Epithelial cell of proximal tubule (primary cell): ENCODE measurements around the gene RMND5B. TPM values are rescaled to one million over a fixed set of nuclear protein-coding genes. Genes with fewer than 3 reads are reported as not detected.

ENCODE experiments used
- DNase-seq: peaks from one replicate; pipeline ENCODE4 v3.0.0-alpha.2; 2011; ENCODE audit warnings: low read depth
- H3K4me3 ChIP-seq: 2 replicates; pipeline ENCODE4 v1.5.1; 2011; ENCODE audit warnings: low read depth, mild to moderate bottlenecking, low read length
- total RNA-seq: library from RNA; depleted of rRNA; stranded (reverse); fragments of >200 nt; gene quantifications from 2 replicates; pipeline ENCODE4 v1.2.3, GENCODE V29; 2015
- TF ChIP-seq, protein P1 (sequence below): conservative IDR thresholded peaks from 2 replicates; pipeline ENCODE4 v1.5.1; 2012; ENCODE audit warnings: low read depth, mild to moderate bottlenecking, low read length

The RMND5B gene
- total RNA-seq, 1 donor from 2014 or later, result 31.5 TPM

DNA sequence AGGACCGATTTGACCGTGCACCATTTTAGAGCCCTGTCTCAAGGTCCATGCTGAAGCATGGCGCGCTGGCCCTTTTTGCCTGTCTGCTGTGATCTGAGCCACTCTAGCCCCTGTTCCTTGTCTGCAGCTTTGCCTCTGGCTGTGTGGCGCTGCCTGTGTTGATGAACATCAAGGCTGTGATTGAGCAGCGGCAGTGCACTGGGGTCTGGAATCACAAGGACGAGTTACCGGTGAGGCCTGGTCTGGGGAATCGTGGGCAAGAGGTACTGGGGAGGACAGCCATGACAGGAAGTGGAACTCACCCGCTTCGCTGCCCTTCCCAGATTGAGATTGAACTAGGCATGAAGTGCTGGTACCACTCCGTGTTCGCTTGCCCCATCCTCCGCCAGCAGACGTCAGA lies 16.6 kb downstream of the RMND5B start:
- TF ChIP-seq, protein P1, sequence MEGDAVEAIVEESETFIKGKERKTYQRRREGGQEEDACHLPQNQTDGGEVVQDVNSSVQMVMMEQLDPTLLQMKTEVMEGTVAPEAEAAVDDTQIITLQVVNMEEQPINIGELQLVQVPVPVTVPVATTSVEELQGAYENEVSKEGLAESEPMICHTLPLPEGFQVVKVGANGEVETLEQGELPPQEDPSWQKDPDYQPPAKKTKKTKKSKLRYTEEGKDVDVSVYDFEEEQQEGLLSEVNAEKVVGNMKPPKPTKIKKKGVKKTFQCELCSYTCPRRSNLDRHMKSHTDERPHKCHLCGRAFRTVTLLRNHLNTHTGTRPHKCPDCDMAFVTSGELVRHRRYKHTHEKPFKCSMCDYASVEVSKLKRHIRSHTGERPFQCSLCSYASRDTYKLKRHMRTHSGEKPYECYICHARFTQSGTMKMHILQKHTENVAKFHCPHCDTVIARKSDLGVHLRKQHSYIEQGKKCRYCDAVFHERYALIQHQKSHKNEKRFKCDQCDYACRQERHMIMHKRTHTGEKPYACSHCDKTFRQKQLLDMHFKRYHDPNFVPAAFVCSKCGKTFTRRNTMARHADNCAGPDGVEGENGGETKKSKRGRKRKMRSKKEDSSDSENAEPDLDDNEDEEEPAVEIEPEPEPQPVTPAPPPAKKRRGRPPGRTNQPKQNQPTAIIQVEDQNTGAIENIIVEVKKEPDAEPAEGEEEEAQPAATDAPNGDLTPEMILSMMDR, result no peak

DNA sequence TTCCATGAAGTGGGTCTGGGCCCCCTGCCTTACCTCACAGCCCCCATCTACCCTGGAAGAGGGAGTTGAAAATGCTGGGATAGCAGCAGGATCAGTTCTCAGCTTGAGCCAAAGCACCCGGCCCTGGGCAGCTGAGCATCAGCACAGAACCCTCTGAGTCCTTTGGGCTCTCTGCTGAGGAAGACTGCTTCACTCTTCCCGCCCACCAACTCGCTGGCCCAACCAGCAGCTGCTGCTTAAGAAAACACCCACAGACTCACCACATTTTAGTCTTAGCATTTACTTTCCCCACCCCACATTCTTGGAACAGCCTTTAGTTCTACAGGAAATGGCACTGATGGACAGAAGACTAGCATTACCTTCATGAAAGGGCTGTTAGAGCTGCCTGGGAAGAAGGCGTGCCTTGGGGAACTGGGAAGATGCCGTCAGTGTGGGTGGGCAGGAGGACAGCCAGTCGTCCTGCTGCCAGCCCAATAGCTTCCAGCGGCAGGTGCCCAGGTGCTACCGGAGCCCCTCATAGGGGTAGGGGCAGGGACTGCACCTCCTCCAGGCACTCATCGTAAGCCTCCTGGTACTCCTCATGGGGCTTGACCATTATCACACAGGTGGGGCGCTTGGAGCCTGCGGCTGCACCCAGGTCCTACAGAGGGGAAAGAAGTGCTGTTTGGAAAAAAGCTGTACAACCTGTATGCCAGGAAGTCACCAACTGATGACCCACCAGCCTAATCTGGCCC lies 18.6 kb downstream of the RMND5B start:
- TF ChIP-seq, protein P1, result no peak
- H3K4me3 ChIP-seq, result no peak overlapping the region
- DNase-seq, result no peak

More for the DNA sequence above, 16.6 kb downstream of the RMND5B start:
- DNase-seq, result no peak
- H3K4me3 ChIP-seq, result no peak overlapping the region

DNA sequence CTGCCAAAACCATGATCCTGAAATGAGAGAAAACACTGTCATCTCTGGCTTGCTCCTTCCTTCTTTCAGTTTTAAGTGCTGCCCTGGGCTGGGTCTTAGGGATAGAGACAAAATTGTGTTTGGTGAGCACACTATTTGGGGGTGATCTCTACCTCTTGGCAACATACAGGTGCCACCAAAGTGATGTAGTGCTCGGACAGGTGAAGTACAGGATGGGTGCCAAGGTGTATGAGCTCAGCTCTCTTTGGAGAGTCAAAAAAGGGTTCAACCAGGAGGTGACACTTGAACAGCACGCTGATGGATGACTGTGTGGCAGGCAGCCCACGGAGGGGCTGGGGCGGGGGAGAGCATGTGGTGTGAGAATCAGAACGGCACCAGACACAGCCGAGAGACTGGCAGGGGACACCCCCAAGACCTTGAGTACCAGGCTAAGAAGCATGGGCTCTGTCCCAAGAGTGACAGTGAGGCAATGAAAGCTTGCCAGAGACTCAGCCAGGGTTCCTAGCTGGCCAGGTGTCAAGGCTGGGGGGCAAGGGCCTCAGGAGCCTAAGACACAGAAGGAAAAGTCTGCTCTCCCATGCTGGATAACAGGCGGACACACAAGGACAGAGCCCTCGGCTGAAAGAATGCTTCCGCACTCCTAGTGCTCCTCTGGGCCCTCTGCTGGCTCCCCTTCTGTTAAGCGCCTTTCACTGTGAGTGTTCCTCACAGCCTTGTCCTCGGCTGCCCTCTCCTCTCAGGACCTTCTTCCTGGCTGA lies 20.3 kb downstream of the RMND5B start:
- DNase-seq, result no peak
- TF ChIP-seq, protein P1, result peak; percentile 8
- H3K4me3 ChIP-seq, result no peak overlapping the region

DNA sequence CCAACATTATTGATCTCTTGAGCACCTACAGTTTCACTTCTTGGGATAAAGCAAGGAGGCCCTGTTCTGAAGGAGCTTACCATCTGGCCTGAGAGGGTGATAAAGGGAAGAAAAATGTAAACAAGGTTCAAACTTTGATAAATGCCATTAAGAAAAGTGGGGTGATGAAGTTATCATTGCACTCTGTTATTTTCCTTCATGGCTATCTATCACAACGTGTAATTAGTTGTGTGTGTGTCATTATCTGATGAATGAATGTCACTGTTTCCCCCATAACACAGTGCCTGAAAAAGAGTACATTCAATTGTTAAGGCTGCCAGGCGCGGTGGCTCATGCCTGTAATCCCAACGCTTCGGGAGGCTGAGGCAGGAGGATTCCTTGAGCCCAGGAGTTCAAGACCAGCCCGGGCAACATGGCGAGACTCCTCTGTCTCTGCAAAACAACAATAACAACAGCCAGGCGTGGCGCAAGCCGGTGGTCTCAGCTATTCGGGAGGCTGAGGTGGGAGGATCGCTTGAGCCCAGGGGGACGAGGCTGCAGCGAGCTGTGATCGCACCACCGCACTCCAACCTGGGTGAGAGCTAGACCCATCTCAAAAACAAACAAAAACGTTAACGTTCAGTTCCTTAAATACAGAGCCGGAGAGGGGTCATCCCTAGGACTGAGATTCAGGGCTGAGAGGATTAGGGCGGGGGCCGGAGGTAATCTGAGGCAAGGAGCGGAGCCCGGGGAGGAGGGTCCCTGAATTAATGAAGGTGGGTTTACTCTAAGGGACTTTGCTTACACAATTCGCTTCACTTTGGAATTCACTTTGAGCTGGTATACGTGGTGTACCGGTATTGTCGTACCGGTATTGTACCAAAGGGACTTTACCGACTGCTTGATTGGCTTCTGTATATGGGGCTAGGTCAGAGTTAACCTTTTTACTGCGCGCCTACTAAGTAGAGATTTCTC lies 22.0 kb downstream of the RMND5B start:
- DNase-seq, result no peak
- peak overlapping the region; percentile 92 for H3K4me3 ChIP-seq
- TF ChIP-seq, protein P1, result no peak

DNA sequence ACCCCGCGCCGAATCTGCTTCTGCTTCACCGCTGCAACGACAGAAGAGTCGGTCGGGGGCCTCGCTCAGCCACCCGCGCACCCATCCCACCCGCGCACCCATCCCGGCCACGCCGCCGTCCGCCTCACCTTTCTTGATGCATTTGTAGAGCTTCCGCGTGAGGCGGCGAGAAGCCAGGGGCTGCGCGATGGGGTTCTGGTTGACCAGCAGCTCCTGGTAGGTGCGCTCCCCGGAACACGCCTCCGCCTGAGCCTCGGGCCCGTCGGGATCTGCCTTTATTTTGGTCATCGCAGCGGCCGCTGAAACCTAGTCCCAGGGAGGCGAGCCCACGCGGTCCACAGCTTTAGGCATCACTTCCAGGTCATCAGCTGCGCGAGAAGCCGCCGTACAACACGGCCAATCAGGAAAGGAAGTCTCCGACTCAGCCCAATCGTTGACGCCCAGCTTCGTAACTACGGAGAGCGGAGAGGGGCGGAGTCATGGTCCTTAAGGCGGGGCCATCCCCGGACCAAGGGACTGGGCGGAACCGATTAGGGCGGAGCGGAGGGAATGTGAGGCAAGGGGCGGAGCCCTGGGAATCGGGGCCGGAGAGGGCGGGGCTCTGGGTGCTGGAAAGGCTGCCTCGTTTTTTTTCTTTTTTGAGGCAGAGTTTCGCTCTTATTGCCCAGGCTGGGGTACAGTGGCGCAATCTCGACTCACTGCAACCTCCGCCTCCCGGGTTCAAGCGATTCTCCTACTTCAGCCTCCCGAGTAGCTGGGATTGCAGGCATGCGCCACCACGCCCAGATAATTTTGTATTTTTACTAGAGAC lies 22.9 kb downstream of the RMND5B start, which contains the start of gene NHP2:
TSS of gene NHP2 (minus strand) at position 356 of the 811 bp plus-strand sequence. CDS start at position 288, 68 bp downstream.
- DNase-seq, result peak; percentile 84
- peak within 1 kb of the TSS; percentile 92 for H3K4me3 ChIP-seq
- TF ChIP-seq, protein P1, result no peak

DNA sequence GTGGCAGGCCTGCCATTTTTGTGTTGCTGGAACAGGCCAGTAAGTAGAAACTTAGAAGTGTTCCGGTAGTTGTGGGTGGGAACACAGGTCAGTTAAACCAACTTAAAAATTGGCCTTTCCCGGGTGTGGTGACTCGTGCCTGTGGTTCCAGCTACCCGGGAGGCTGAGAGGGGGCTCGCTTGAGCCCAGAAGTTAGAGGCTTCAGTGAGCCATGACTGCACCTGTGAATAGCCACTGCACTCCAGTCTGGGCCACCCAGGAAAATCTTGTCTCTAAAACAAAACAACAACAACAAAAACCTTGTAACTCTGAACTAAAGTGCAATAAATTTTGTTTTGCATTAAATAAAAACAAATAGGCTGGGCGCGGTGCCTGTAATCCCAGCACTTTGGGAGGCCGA lies 24.3 kb downstream of the RMND5B start:
- no peak for DNase-seq
- TF ChIP-seq, protein P1, result no peak
- no peak overlapping the region for H3K4me3 ChIP-seq
